ENCODE results near the gene DLX5. TPM values are rescaled to one million over a fixed set of nuclear protein-coding genes. Genes with fewer than 3 reads are reported as not detected.

The DLX5 gene
- total RNA-seq, 2 experiments from 2014 or later = not detected

DNA sequence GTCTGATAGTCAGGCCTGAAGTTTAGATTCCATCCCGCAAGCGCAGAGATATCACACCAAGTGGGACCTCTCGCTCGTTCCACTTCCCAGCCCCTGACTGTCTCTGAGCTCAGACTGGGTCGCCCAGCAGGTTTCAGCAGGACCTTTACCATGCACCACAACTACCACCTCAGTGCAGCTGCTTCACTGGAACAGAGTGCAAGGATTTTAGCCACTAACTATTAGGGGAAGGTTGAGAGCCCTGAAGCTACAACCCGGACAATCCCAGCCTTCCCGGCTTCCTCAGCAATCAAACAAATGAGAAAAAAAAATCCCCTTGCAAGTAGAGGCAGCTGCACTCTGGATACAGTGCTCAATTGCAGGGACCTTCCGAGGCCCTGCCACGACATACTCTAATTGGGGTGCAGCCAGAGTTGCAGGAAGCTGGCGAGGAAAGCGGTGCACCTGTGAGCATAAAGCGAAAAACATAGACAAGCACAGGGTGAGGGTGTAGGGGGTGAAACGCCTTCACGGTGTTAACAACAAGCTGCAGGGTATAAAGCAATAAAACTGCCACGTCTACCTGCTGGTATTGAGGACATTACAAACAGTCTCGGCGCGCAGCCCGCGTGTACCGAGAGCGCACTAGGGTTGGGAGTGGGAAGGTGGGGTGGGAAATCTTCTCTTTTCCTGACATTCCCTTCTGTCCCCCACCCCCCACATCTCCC, 21.9 kb downstream of the DLX5 start:
- peaks cover 81% of the 10 kb centered on the region for H3K27me3 Mint-ChIP-seq
- H3K4me1 Mint-ChIP-seq (ENCODE audit: low read depth) = peaks cover 23% of the 10 kb centered on the region
- no peak overlapping the region for H3K4me3 Mint-ChIP-seq
- ChIA-PET POLR2A (no interaction called here), CTCF (interaction anchor here (1.0 kb wide), 1 partner anchor 12 kb away, joined by 3 read pairs; no protein-coding TSS in a partner anchor)
- no peaks in the 10 kb centered on the region for H3K9me3 Mint-ChIP-seq
- no peak for DNase-seq
- H3K36me3 Mint-ChIP-seq = peaks cover 3% of the 10 kb centered on the region
- no peak overlapping the region for H3K27ac Mint-ChIP-seq
- intact Hi-C loops (cut with micrococcal nuclease) = no loop called here

DNA sequence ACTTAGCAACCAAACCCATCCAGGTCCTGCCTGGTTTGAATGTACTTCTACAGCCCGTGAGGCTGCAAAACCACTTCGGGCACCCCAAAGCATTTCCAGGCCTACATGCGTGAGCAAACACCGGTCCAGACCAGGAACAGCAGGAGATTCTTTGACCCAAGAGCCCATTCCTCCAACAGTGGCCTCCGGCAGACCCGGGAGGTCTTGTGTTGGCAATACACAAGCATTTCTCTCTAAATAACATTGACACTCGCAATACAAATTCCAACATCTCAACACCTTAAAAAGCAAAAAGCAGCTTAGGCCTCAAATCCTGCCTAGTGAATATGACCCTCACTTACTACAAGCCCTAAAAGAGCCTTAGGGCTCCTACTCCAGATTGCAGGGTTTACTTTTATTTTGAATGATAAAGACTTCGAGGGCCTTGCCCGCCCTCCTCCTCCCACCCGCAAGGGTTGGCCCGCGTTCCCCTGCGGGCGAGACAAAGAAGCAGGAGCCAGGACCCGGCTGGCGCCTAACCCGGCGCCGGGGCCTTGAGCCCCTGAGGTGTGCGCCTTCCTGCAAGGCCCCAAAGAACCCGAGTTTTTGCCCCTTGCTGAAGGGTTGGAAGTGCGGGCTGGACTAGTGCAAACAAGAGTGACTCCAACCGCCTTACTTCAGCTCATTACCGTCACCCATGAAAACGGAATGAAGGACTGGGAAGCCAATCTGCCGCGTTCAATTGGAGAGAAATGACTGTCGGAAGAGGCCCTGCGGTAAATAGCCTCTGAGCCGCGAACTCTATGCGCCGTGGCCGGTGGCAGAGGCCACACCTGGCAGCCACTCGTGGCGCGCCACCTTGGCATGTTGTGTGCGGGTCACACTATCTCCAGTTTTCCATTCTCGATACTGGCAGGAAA, 22.7 kb downstream of the DLX5 start:
- intact Hi-C loops (cut with micrococcal nuclease) = no loop called here
- ChIA-PET POLR2A (no interaction called here), CTCF (interaction anchor here (1.0 kb wide), 1 partner anchor 12 kb away, joined by 3 read pairs; no protein-coding TSS in a partner anchor)
- H3K27me3 Mint-ChIP-seq = peaks cover 81% of the 10 kb centered on the region
- H3K4me1 Mint-ChIP-seq (ENCODE audit: low read depth) = peaks cover 18% of the 10 kb centered on the region
- DNase-seq = no peak
- H3K4me3 Mint-ChIP-seq = no peak overlapping the region
- no peak overlapping the region for H3K27ac Mint-ChIP-seq
- no peaks in the 10 kb centered on the region for H3K9me3 Mint-ChIP-seq
- peaks cover 3% of the 10 kb centered on the region for H3K36me3 Mint-ChIP-seq

- Mint-ChIP-seq H3K9me3 (no peaks in the 10 kb centered on the region), H3K4me1 (ENCODE audit: low read depth) (peaks cover 15% of the 10 kb centered on the region), H3K36me3 (peaks cover 3% of the 10 kb centered on the region), H3K4me3 (no peak overlapping the region), H3K27ac (no peak overlapping the region), H3K27me3 (peaks cover 83% of the 10 kb centered on the region)
- intact Hi-C loops (cut with micrococcal nuclease) = no loop called here
- ChIA-PET POLR2A (no interaction called here), CTCF (no interaction called here)
- no peak for DNase-seq
Measured at GRCh38 chr7:97001221-97001620, 23.4 kb downstream of the DLX5 start.

DNA sequence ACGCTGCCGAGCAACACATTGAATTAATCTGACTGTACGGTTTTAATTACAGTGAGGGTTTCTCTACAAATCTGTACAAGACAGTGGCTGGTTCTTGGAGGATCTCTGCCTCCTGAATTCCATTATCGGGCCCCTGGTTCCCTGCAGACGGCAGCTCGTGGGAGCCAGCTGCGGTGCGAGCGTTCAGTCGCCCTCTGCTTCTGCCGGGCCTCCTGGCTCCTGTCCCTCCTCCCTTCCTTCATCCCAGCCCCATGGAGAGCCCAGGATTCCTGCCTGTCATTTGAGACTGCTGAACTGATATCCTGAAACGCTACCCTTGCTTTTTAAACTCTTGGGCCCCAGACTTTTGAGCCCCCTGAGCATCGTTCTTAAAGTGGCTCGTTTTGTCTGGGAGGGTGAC, 25.9 kb downstream of the DLX5 start:
- DNase-seq = no peak
- intact Hi-C loops (cut with micrococcal nuclease) = no loop called here
- Mint-ChIP-seq H3K9me3 (no peaks in the 10 kb centered on the region), H3K27ac (no peak overlapping the region), H3K27me3 (peaks cover 86% of the 10 kb centered on the region), H3K4me1 (ENCODE audit: low read depth) (peaks cover 7% of the 10 kb centered on the region), H3K36me3 (peaks cover 3% of the 10 kb centered on the region), H3K4me3 (no peak overlapping the region)
- POLR2A ChIA-PET = no interaction called here
- CTCF ChIA-PET = no interaction called here

- Mint-ChIP-seq H3K36me3 (peaks cover 3% of the 10 kb centered on the region), H3K9me3 (no peaks in the 10 kb centered on the region), H3K4me3 (no peak overlapping the region), H3K27ac (no peak overlapping the region), H3K4me1 (ENCODE audit: low read depth) (peaks cover 7% of the 10 kb centered on the region), H3K27me3 (peaks cover 86% of the 10 kb centered on the region)
- no peak for DNase-seq
- ChIA-PET CTCF (no interaction called here), POLR2A (no interaction called here)
- intact Hi-C loops (cut with micrococcal nuclease) = no loop called here
Measured at GRCh38 chr7:96998333-96998732, 26.3 kb downstream of the DLX5 start.

GRCh38 chr7:96997512-96998032, 27.1 kb downstream of the DLX5 start:
- intact Hi-C loops (cut with micrococcal nuclease) = no loop called here
- peaks cover 4% of the 10 kb centered on the region for H3K36me3 Mint-ChIP-seq
- ChIA-PET CTCF (no interaction called here), POLR2A (no interaction called here)
- H3K27ac Mint-ChIP-seq = no peak overlapping the region
- peaks cover 3% of the 10 kb centered on the region for H3K4me1 Mint-ChIP-seq (ENCODE audit: low read depth)
- no peak overlapping the region for H3K4me3 Mint-ChIP-seq
- peaks cover 86% of the 10 kb centered on the region for H3K27me3 Mint-ChIP-seq
- no peak for DNase-seq
- no peaks in the 10 kb centered on the region for H3K9me3 Mint-ChIP-seq

DNA sequence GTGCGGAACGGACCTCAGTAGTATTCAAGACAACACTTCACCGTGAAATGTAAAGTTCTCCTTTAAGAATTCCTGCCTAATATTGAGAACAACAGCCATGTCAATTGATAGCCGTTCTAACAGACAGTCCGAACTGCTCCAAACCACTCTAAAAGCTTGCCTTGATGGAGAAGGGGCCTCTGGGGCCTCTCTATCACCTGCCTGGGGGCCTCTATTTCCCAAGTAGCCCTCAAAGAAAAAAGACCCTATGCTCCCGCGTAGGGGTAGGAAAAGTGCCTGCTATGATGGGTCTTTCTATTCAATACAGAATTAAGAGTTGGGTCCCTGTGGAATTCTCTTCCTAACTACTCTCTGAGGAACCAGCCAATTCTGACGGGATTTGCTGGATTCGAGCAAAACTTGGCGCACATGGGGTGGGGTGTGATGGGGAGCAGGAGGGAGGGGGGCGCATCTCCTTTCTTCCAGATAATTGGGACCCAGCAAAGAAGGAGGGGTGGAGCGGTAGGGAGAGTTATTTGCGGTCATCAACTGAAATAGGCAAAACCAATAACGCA, 27.6 kb downstream of the DLX5 start:
- Mint-ChIP-seq H3K27ac (no peak overlapping the region), H3K4me1 (ENCODE audit: low read depth) (peaks cover 3% of the 10 kb centered on the region), H3K27me3 (peaks cover 87% of the 10 kb centered on the region), H3K9me3 (no peaks in the 10 kb centered on the region), H3K4me3 (no peak overlapping the region), H3K36me3 (peaks cover 1% of the 10 kb centered on the region)
- CTCF ChIA-PET = no interaction called here
- intact Hi-C loops (cut with micrococcal nuclease) = no loop called here
- POLR2A ChIA-PET = no interaction called here
- DNase-seq = no peak

DNA sequence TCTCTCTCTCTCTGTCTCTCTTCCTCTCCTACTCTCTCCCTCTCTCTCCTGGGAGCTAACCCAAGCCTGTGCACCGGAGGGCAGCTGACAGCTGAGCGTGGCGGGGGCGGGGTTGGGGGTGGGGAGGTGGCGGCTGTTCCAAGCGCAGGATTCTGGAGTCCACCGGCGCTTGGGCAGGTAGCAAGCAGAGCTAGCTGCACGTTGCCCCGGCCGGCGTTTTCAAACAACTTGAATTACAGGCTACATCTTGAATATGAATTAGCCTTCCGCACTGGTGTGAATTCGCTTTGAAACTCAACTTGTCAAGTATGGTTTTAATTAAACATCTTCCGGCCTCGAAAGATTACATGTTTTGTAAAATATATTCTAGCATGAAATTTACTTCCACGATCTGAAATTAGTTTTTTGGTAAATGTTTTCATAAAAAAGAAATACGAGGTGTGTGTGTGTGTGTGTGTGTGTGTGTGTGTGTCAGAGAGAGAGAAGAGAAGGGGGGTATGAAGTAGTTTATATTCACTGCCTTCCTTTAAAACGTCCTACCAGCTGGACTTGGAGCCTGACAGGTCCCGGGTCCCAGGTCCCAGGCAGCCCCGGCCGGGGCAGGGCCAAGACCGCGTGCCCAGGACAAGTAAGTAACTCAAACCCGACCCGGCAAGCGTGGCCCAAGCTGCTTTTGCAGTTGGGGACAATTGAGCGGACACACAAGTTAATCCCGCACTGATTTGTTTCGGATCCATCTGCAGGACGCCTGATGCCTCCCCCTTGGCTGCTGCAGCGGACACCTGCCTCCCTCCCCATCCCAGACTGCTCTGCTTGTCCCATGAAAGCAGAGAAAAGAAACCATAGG, 28.3 kb downstream of the DLX5 start:
- no peak overlapping the region for H3K4me3 Mint-ChIP-seq
- DNase-seq = no peak
- POLR2A ChIA-PET = interaction anchor here (0.5 kb wide), 1 partner anchor 1068 kb away, joined by 3 read pairs; no protein-coding TSS in a partner anchor
- peaks cover 89% of the 10 kb centered on the region for H3K27me3 Mint-ChIP-seq
- CTCF ChIA-PET = no interaction called here
- intact Hi-C loops (cut with micrococcal nuclease) = no loop called here
- H3K9me3 Mint-ChIP-seq = no peaks in the 10 kb centered on the region
- H3K27ac Mint-ChIP-seq = no peak overlapping the region
- H3K4me1 Mint-ChIP-seq (ENCODE audit: low read depth) = peaks cover 3% of the 10 kb centered on the region
- peaks cover 1% of the 10 kb centered on the region for H3K36me3 Mint-ChIP-seq

DNA sequence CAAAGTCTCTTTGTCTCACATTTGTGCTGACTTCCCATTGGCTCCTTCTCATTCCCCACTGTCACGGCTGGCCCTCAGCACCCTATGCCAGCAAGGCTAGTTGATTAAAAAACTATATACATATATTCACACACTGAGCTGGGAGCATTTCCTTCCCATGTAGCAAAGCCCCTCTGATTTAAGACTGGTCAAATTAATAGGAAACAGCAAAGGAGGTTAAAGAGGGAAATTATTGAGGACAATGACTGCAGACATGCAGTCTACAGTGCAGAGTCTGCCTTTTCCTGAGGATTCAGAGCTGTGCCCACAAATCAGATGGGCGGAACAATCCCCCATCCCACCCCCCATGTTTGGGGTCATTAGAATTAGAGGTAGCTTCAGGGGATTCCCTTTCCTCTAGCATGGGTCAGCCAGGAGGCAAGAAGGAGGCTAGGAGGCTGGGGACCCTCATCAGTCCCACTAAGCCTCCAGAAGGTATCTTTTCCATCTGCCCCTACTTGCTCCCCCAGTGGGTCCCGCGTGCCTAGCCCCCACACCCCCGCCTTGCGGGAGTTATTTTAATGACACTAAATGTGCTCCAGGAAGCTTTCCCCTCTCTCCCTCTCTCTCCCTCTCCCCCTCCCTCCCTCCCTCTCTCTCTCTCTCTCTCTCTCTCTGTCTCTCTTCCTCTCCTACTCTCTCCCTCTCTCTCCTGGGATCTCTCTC, 29.1 kb downstream of the DLX5 start:
- POLR2A ChIA-PET = interaction anchor here (0.5 kb wide), 1 partner anchor 1067 kb away, joined by 3 read pairs; no protein-coding TSS in a partner anchor
- Mint-ChIP-seq H3K27ac (no peak overlapping the region), H3K4me3 (no peak overlapping the region), H3K36me3 (peaks cover 1% of the 10 kb centered on the region), H3K27me3 (peaks cover 83% of the 10 kb centered on the region), H3K4me1 (ENCODE audit: low read depth) (peaks cover 3% of the 10 kb centered on the region), H3K9me3 (no peaks in the 10 kb centered on the region)
- no peak for DNase-seq
- CTCF ChIA-PET = interaction anchor here (0.7 kb wide), 1 partner anchor 32 kb away, joined by 3 read pairs; no protein-coding TSS in a partner anchor
- intact Hi-C loops (cut with micrococcal nuclease) = no loop called here

GRCh38 chr7:96993980-96994379, 30.7 kb downstream of the DLX5 start:
- CTCF ChIA-PET = interaction anchor here (1.1 kb wide), 1 partner anchor 30 kb away, joined by 4 read pairs; the partner anchor contains the start of gene DLX5
- POLR2A ChIA-PET = no interaction called here
- peaks cover 3% of the 10 kb centered on the region for H3K4me1 Mint-ChIP-seq (ENCODE audit: low read depth)

More at GRCh38 chr7:96993980-96994379, 30.7 kb downstream of the DLX5 start:
- DNase-seq = no peak
- H3K27me3 Mint-ChIP-seq = peaks cover 85% of the 10 kb centered on the region
- intact Hi-C loops (cut with micrococcal nuclease) = loop anchor here (5.0 kb wide), 1 partner anchor 33 kb away; no protein-coding TSS in a partner anchor
- H3K27ac Mint-ChIP-seq = no peak overlapping the region
- H3K4me3 Mint-ChIP-seq = no peak overlapping the region
- H3K9me3 Mint-ChIP-seq = no peaks in the 10 kb centered on the region
- H3K36me3 Mint-ChIP-seq = peaks cover 1% of the 10 kb centered on the region

All from activated CD4-positive, alpha-beta memory T cell treated with anti-CD3 and anti-CD28 coated beads for 36 hours (primary cell).